T-helper 2 cell treated with Interferon-gamma antibody and Interleukin-4, amounts not matched to agents 5 μg/mL and 100 μg/mL, for 36 hours (primary cell): ENCODE results near the gene LMF2.
"Not testable (repeated sequence)": the region's sequence is repeated elsewhere in the genome, so short reads cannot be mapped to it uniquely, and the experiment has no call there.

ENCODE experiments used
- DNase-seq: peaks from one replicate; pipeline ENCODE4 v3.0.0; 2021; ENCODE audit warnings: low spot score
- H3K27ac Mint-ChIP-seq: one replicate; pipeline ENCODE4 v1.8.0; 2021; ENCODE audit warnings: mild to moderate bottlenecking, mixed read lengths
- H3K27me3 Mint-ChIP-seq: one replicate; pipeline ENCODE4 v1.8.0; 2021; ENCODE audit warnings: low read depth, mixed read lengths
- H3K36me3 Mint-ChIP-seq: one replicate; pipeline ENCODE4 v1.8.0; 2021; ENCODE audit warnings: low read depth, mixed read lengths
- H3K4me1 Mint-ChIP-seq: one replicate; pipeline ENCODE4 v1.8.0; 2021; ENCODE audit warnings: low read depth, mixed read lengths
- H3K4me3 Mint-ChIP-seq: one replicate; pipeline ENCODE4 v1.8.0; 2022; ENCODE audit warnings: mild to moderate bottlenecking, moderate library complexity, mixed read lengths
- H3K9me3 Mint-ChIP-seq: one replicate; pipeline ENCODE4 v1.8.0; 2021; ENCODE audit warnings: mixed read lengths

The LMF2 gene

GRCh38 chr22:50522806-50523438 lies 15.4 kb upstream of the LMF2 start:
- no peak for DNase-seq
- H3K9me3 Mint-ChIP-seq: no peaks in the 10 kb centered on the region
- no peaks in the 10 kb centered on the region for H3K27me3 Mint-ChIP-seq
- peaks cover 33% of the 10 kb centered on the region for H3K36me3 Mint-ChIP-seq
- H3K4me3 Mint-ChIP-seq: no peak overlapping the region
- no peak overlapping the region for H3K27ac Mint-ChIP-seq
- peaks cover 22% of the 10 kb centered on the region for H3K4me1 Mint-ChIP-seq

GRCh38 chr22:50522208-50522805 lies 14.8 kb upstream of the LMF2 start:
- Mint-ChIP-seq H3K4me1 (peaks cover 15% of the 10 kb centered on the region), H3K27ac (no peak overlapping the region), H3K9me3 (no peaks in the 10 kb centered on the region), H3K4me3 (no peak overlapping the region), H3K36me3 (peaks cover 32% of the 10 kb centered on the region), H3K27me3 (no peaks in the 10 kb centered on the region)
- no peak for DNase-seq

GRCh38 chr22:50521710-50522109 lies 14.2 kb upstream of the LMF2 start:
- no peak for DNase-seq
- Mint-ChIP-seq H3K27ac (no peak overlapping the region), H3K9me3 (no peaks in the 10 kb centered on the region), H3K4me1 (peaks cover 9% of the 10 kb centered on the region), H3K4me3 (no peak overlapping the region), H3K36me3 (peaks cover 28% of the 10 kb centered on the region), H3K27me3 (no peaks in the 10 kb centered on the region)

GRCh38 chr22:50520826-50521453 lies 13.4 kb upstream of the LMF2 start:
- Mint-ChIP-seq H3K27me3 (no peaks in the 10 kb centered on the region), H3K27ac (no peak overlapping the region), H3K4me3 (no peak overlapping the region), H3K36me3 (peaks cover 28% of the 10 kb centered on the region), H3K4me1 (peaks cover 8% of the 10 kb centered on the region), H3K9me3 (no peaks in the 10 kb centered on the region)
- DNase-seq: no peak

- H3K9me3 Mint-ChIP-seq, H3K4me3 Mint-ChIP-seq, DNase-seq, H3K27ac Mint-ChIP-seq, H3K4me1 Mint-ChIP-seq, H3K27me3 Mint-ChIP-seq: not testable (repeated sequence)
- peaks cover 30% of the 10 kb centered on the region for H3K36me3 Mint-ChIP-seq
Observed at GRCh38 chr22:50520184-50520583, 12.7 kb upstream of the LMF2 start.

GRCh38 chr22:50519151-50519550 lies 11.6 kb upstream of the LMF2 start:
- H3K9me3 Mint-ChIP-seq: no peaks in the 10 kb centered on the region
- H3K4me3 Mint-ChIP-seq: no peak overlapping the region
- peaks cover 2% of the 10 kb centered on the region for H3K4me1 Mint-ChIP-seq
- H3K36me3 Mint-ChIP-seq: peaks cover 31% of the 10 kb centered on the region
- no peaks in the 10 kb centered on the region for H3K27me3 Mint-ChIP-seq
- no peak for DNase-seq
- H3K27ac Mint-ChIP-seq: no peak overlapping the region

- no peaks in the 10 kb centered on the region for H3K27me3 Mint-ChIP-seq
- H3K27ac Mint-ChIP-seq: no peak overlapping the region
- H3K36me3 Mint-ChIP-seq: peaks cover 31% of the 10 kb centered on the region
- no peaks in the 10 kb centered on the region for H3K9me3 Mint-ChIP-seq
- peaks cover 3% of the 10 kb centered on the region for H3K4me1 Mint-ChIP-seq
- no peak overlapping the region for H3K4me3 Mint-ChIP-seq
- DNase-seq: no peak
Observed at GRCh38 chr22:50518606-50519005, 11.1 kb upstream of the LMF2 start.

- Mint-ChIP-seq H3K27ac (no peak overlapping the region), H3K9me3 (no peaks in the 10 kb centered on the region), H3K36me3 (peaks cover 26% of the 10 kb centered on the region), H3K4me1 (peaks cover 6% of the 10 kb centered on the region), H3K4me3 (no peak overlapping the region), H3K27me3 (no peaks in the 10 kb centered on the region)
- no peak for DNase-seq
Observed at GRCh38 chr22:50517495-50518260, 10.2 kb upstream of the LMF2 start.

- no peak overlapping the region for H3K27ac Mint-ChIP-seq
Observed at GRCh38 chr22:50516891-50517290, 9.4 kb upstream of the LMF2 start.

GRCh38 chr22:50516068-50516467 lies 8.6 kb upstream of the LMF2 start:
- no peaks in the 10 kb centered on the region for H3K9me3 Mint-ChIP-seq
- no peaks in the 10 kb centered on the region for H3K27me3 Mint-ChIP-seq
- H3K36me3 Mint-ChIP-seq: peaks cover 32% of the 10 kb centered on the region
- H3K27ac Mint-ChIP-seq: no peak overlapping the region
- H3K4me3 Mint-ChIP-seq: no peak overlapping the region
- peaks cover 6% of the 10 kb centered on the region for H3K4me1 Mint-ChIP-seq
- no peak for DNase-seq

More at GRCh38 chr22:50516891-50517290, 9.4 kb upstream of the LMF2 start:
- no peak overlapping the region for H3K4me3 Mint-ChIP-seq
- no peaks in the 10 kb centered on the region for H3K9me3 Mint-ChIP-seq
- peaks cover 32% of the 10 kb centered on the region for H3K36me3 Mint-ChIP-seq
- DNase-seq: no peak
- no peaks in the 10 kb centered on the region for H3K27me3 Mint-ChIP-seq
- H3K4me1 Mint-ChIP-seq: peaks cover 6% of the 10 kb centered on the region

GRCh38 chr22:50513175-50513574 lies 5.7 kb upstream of the LMF2 start:
- Mint-ChIP-seq H3K36me3 (peaks cover 26% of the 10 kb centered on the region), H3K4me1 (peaks cover 17% of the 10 kb centered on the region), H3K27me3 (no peaks in the 10 kb centered on the region), H3K9me3 (no peaks in the 10 kb centered on the region), H3K27ac (no peak overlapping the region), H3K4me3 (no peak overlapping the region)
- no peak for DNase-seq

- H3K4me1 Mint-ChIP-seq: peaks cover 15% of the 10 kb centered on the region
Observed at GRCh38 chr22:50508897-50509296, 1.4 kb upstream of the LMF2 start.

GRCh38 chr22:50507991-50508884 lies 736 bp upstream of the LMF2 start, which contains the start of gene NCAPH2:
Gene NCAPH2, plus strand, starts transcription at chr22:50508224. Its CDS starts 114 bp downstream, at chr22:50508338.
- peak; percentile 98 for DNase-seq
- H3K4me3 Mint-ChIP-seq: peak within 1 kb of the TSS; percentile 99
- peak within 1 kb of the TSS; percentile 96 for H3K27ac Mint-ChIP-seq
- H3K36me3 Mint-ChIP-seq: peaks cover 19% of the 10 kb centered on the region
- no peaks in the 10 kb centered on the region for H3K27me3 Mint-ChIP-seq
- H3K4me1 Mint-ChIP-seq: peaks cover 14% of the 10 kb centered on the region
- no peaks in the 10 kb centered on the region for H3K9me3 Mint-ChIP-seq

More at GRCh38 chr22:50508897-50509296, 1.4 kb upstream of the LMF2 start:
- peaks cover 19% of the 10 kb centered on the region for H3K36me3 Mint-ChIP-seq
- H3K27me3 Mint-ChIP-seq: no peaks in the 10 kb centered on the region
- H3K4me3 Mint-ChIP-seq: peak overlapping the region; percentile 93
- no peak for DNase-seq
- H3K9me3 Mint-ChIP-seq: no peaks in the 10 kb centered on the region
- peak overlapping the region; percentile 95 for H3K27ac Mint-ChIP-seq
